Stimulated activated CD8-positive, alpha-beta memory T cell treated with anti-CD3 and anti-CD28 coated beads, Interleukin-2, amount 100 ng/mL, for 1 hour (primary cell): ENCODE measurements around the gene FTHL17.

ENCODE experiments used
- DNase-seq, 2 donors: peaks; one replicate each; pipeline ENCODE4 v3.0.0-alpha.2; 2020; ENCODE audit warnings: low read depth in 2 of 2

The FTHL17 gene

DNA sequence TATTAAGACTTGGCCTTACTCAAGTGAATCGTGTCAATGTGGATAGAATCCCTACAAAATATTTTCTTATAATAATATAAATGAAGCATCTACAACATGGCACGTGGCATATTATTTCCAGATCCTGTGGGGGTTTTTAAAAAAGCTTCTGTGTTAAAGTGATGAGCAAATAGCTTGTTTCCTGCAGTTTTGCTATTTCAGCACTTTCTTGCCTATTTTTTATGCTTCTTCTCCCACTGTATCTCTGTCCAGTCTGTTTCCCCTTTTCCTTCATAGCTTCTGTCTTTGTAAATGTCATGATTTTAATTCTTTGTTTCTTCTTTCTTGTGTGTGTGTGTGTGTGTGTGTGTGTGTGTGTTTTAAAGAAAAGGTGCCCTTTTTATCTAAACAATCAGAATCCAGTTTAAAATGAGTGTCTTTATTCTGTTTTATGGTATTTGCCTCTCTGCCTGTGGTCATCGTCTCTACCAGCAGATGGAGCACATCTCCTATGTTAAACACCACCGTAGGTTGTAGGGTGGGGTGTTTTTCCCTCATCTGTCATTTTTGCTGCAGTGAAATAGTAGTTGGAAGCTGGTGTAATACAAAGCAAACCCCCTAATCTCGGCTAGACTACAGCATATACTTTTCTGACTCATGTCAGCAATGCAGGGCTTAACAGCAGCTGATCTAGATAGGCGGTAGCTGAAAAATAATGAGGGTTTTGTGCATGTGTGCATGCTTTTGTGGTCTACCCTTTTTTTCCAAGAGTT, 33.1 kb downstream of the FTHL17 start:
- no peak for DNase-seq

DNA sequence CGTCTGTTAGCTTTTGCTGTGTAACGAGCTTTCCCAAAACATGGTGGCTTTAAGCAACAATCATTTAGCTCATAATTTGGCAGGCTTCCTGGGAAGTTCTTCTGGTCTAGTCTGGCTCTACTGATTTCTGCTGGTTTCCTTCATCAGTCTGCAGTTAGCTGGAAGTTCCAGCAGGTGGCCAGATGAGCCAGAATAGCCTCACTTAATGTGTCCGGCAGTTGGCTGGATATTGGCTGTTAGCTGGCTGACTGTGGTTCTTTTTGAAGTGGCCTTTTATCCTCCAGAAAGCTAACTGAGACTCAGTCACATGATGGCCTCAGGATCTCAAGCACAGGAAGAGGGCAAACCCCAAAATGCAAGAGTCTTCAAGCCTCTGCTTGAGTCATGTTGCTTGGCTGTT, 34.9 kb downstream of the FTHL17 start:
- DNase-seq = no peak

DNA sequence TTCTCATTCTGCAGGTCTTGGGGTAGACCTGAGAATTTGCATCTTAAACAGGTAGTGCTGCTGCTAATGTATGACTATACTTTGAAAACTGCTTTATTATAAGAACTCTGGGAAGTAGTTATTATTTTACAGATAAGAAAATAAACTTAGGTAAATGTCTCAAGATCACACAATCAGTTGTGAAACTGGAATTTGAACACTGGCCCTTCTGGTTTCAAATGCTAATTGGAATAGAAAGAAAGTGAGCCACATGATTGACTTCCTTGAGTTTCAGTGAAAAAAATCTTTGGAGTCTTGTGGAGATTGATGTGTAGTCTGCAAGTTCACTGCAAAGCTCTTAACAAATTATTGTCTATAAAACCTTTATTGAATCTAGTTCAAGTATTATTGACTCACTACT, 44.5 kb downstream of the FTHL17 start:
- DNase-seq = no peak

DNA sequence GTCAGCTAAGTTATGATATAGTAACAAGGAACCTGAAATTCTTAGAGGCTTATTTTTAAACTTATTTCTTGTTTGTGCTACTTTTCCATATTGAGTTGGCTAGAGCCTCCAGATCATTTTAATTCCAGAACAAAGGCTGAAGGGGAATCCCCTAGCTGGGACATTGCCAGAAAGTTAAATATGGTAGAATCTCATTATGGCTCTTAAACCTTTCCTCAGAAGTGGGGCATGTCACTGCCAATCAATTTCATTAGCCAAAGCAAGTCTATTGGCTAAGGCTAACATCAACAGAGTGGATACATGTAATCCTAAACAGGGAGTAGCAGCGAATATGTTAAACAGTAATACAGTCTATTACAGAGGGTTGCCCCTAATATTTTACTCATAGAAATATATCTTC, 47.0 kb downstream of the FTHL17 start:
- no peak for DNase-seq

DNA sequence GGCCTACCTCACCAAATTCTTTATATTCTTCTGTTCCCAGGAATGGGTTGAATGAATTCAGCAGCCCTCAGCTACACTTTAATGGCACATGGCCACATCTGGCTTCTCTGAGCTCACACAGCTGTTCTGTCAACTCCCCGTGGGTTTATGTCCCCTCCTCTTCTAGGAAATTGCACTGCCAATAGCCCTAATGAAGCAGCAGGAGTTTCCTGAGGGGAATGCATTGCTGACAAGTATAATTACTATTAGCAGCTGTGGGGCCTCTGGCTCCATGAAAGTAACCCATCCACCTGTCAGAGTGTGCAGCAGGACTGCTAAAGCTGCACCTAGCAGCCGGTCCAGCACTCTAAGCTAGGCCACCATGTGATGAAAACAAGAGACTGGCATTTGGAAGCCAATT, 50.3 kb downstream of the FTHL17 start:
- DNase-seq = no peak
